Neutrophil (primary cell): ENCODE measurements around the gene KMT2C.
"Not testable (repeated sequence)": the region's sequence is repeated elsewhere in the genome, so short reads cannot be mapped to it uniquely, and the experiment has no call there.

Experiments
- H3K27ac ChIP-seq: fragments of 200-600 bp; sonication (generic); 2 replicates; pipeline ENCODE4 v1.5.1; 2016; ENCODE audit warnings: mild to moderate bottlenecking, moderate library complexity
- H3K27me3 ChIP-seq: fragments of 200-600 bp; sonication (generic); 2 replicates; pipeline ENCODE4 v1.6.0; 2016; ENCODE audit warnings: mild to moderate bottlenecking
- H3K36me3 ChIP-seq: fragments of 200-600 bp; sonication (generic); 2 replicates; pipeline ENCODE4 v1.5.1; 2017
- H3K4me1 ChIP-seq, 2 experiments: fragments of 200-600 bp in 1 of 2; sonication (generic) in 1 of 2; 1 replicate in 1 of 2; 2 replicates in 1 of 2; pipeline versions ENCODE4 v1.5.1 to v1.6.1; 2013 to 2016; ENCODE audit warnings: low read depth in 1 of 2, low read length in 1 of 2, mild to moderate bottlenecking in 1 of 2, moderate library complexity in 1 of 2; ENCODE audit not compliant: control insufficient read depth in 1 of 2, insufficient read depth in 1 of 2
- H3K4me3 ChIP-seq, 2 experiments: fragments of 200-600 bp in 1 of 2; sonication (generic) in 1 of 2; 1 replicate in 1 of 2; 2 replicates in 1 of 2; pipeline ENCODE4 v1.5.1; 2013 to 2016; ENCODE audit warnings: low read depth in 1 of 2, low read length in 1 of 2, mild to moderate bottlenecking in 1 of 2, moderate library complexity in 1 of 2
- H3K9me3 ChIP-seq: fragments of 200-600 bp; sonication (generic); 2 replicates; pipeline ENCODE4 v1.5.1; 2016
- TF ChIP-seq, protein P1 (sequence below): fragments of 200-600 bp; sonication (generic); IDR thresholded peaks from 2 replicates; pipeline ENCODE4 v1.5.1; 2016; ENCODE audit warnings: antibody characterized with exemption

Gene KMT2C

DNA sequence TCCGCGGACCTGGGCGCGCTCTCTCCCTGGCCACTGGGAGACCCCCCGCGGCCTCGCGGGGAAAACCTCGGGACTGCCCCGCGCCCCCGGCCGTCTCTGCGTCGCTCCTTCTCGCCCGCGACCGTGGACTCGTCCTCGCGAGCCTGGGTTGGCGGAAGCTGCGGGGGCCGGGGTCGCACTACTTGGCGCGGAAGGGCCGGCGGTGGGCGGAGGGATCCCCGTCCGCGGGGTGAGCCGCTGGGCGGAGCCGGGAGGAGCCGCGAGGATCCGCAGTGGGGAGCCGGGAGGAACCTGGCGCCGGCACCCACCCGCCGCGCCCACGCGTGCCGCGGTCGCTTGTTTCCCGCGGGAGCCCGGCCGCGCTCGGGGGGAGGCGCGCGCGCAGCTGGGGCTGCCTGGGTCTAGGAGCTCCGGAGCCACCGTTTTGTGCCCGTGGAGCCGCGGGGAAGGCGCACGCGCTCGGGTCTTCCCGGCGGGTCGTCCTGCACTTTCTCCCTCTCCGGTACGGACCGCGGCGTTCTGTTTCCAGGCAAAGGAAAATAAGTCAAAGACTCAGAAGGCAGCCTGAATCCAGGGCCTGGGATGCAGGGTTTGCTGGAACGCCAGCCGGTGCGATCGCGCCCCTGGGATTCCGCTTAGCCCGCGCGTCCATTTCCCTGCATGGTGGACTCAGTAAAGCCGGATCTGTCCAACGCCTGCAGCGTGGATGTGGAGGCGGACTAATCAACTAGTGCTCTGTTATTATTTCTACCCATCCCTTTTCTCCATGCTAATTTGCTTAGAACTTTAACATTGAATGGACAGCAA, 28.7 kb upstream of the KMT2C start:
- peaks cover 19 to 21% of the 10 kb centered on the region in 2 experiments for H3K4me1 ChIP-seq
- H3K9me3 ChIP-seq: no peaks in the 10 kb centered on the region
- H3K36me3 ChIP-seq: no peaks in the 10 kb centered on the region
- no peaks in the 10 kb centered on the region for H3K27me3 ChIP-seq
- peak overlapping the region; percentile 80 to 81 for H3K4me3 ChIP-seq
- H3K27ac ChIP-seq: peak overlapping the region; percentile 99
- TF ChIP-seq, protein P1, sequence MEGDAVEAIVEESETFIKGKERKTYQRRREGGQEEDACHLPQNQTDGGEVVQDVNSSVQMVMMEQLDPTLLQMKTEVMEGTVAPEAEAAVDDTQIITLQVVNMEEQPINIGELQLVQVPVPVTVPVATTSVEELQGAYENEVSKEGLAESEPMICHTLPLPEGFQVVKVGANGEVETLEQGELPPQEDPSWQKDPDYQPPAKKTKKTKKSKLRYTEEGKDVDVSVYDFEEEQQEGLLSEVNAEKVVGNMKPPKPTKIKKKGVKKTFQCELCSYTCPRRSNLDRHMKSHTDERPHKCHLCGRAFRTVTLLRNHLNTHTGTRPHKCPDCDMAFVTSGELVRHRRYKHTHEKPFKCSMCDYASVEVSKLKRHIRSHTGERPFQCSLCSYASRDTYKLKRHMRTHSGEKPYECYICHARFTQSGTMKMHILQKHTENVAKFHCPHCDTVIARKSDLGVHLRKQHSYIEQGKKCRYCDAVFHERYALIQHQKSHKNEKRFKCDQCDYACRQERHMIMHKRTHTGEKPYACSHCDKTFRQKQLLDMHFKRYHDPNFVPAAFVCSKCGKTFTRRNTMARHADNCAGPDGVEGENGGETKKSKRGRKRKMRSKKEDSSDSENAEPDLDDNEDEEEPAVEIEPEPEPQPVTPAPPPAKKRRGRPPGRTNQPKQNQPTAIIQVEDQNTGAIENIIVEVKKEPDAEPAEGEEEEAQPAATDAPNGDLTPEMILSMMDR: no peak

DNA sequence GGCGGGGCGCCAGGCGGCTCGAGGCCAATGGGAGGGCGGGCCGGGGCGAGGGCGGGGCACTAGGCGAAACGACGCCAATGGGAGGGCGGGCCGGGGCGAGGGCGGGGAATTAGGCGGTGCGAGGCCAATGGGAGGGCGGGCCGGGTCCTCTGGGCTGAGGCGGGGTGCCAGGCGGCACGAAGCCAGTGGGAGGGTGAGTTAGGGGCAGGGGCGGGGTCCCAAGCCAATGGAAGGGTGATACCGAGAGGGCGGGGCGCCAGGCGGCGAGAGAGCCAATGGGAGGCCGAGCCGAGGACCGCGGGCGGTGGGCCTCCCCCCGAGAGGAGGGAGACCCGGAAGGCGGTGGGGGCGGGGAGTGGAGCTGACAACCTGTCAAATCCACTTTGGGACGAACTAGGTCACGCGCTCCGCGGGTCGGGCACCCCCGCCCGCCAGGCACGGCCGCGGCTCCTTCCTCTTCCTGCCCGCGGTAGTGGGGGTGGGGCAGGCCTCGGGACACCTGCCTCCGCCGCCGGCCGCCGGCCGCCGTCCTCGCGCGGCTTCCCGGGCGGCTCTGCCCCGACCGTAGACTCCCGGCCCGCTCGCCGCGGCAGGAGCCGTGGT, 28.0 kb upstream of the KMT2C start:
- Histone ChIP-seq H3K27me3 (no peaks in the 10 kb centered on the region), H3K9me3 (no peaks in the 10 kb centered on the region), H3K4me1 (peaks cover 19 to 21% of the 10 kb centered on the region in 2 experiments), H3K27ac (peak overlapping the region; percentile 99), H3K36me3 (no peaks in the 10 kb centered on the region), H3K4me3 (peak overlapping the region; percentile 80 to 89)
- TF ChIP-seq, protein P1: no peak

DNA sequence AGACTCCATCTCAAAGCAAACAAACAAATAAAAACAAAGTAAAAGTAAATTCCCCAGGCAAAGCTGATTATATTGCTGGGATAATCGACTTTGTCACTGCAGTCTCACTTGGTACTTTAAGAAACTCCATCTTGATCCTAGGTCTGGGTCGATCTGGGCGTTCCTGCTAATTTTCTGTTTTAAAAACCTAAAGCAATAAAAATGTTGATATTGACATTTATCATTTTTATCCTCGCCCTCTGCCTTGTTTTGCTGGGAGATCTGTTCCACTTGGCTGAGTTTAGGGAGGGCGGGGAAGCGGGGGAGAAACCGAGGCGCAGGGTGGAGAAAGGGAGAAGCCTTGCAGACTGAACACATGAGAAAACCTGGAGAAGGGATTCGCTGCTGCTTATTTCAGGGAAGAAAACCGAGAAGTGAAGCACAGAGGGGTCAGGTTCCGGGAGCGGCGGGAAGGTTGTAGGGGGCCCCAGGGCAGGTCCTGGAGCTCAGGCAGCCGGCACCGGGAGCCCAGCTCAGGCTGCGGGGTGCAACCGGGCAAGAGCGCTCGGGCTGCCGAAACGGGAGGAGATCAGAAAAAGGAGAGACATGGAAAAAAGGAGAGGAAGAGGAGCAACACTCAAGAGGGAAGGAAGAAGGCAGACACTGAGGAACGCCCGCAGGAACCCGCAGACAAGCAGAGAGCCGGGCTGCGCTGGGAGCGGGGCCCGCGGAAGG, 27.3 kb upstream of the KMT2C start:
- Histone ChIP-seq H3K27ac (peak overlapping the region; percentile 99), H3K4me1 (peaks cover 19 to 21% of the 10 kb centered on the region in 2 experiments)

DNA sequence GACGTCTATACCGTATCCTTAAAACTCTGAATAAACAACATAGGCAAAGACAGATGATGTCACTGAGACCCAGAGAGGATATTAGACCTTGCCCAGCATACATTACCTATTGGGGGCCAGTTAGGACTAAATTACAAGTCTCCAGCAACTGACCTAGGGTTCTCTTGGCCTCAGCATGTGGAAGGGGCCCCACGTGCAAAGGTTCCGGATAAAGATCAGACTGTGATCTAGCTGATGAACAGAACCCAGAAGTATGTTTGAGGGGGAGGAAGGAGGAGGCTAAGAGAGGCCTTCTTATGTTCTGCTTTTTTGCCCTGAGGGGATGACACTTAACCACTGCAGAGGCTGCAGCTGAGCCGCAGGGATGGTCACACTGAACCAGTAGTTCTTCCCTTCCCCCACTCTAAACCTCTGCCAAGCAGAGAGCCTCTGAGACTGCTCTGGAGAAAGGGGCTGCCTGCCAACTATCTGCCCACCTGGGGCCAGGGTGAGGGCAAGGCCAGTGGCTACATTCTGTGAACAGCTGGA, 24.0 kb upstream of the KMT2C start:
- Histone ChIP-seq H3K4me1 (peaks cover 12 to 14% of the 10 kb centered on the region in 2 experiments), H3K27ac (peak overlapping the region; percentile 24), H3K27me3 (no peaks in the 10 kb centered on the region), H3K4me3 (no peak overlapping the region), H3K9me3 (no peaks in the 10 kb centered on the region), H3K36me3 (no peaks in the 10 kb centered on the region)
- TF ChIP-seq, protein P1: no peak

More for the DNA sequence above, 27.3 kb upstream of the KMT2C start:
- Histone ChIP-seq H3K36me3 (no peaks in the 10 kb centered on the region), H3K27me3 (no peaks in the 10 kb centered on the region), H3K9me3 (no peaks in the 10 kb centered on the region), H3K4me3 (peak overlapping the region; percentile 80 to 89)
- TF ChIP-seq, protein P1: no peak

DNA sequence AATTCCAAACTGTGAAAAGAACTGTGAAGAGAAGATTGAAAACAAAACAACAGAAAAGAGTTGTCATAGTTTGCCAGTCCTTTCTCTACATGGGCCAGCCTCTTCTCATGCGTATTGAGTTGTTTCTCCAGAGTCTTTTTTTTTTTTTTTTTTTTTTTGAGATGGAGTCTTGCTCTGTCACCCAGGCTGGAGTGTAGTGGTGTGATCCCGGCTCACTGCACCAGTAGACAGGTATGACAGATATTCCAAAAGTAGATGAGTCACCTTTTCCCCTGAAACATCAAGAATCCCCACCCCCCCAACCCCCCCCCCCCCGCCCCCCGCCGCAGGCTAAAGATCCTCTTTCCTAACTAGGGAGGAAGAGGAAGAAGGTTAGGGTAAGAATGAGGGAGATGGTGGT, 15.6 kb upstream of the KMT2C start:
- Histone ChIP-seq H3K36me3 (no peaks in the 10 kb centered on the region), H3K27ac (peak overlapping the region; percentile 60), H3K4me3 (no peak overlapping the region), H3K27me3 (no peaks in the 10 kb centered on the region), H3K9me3 (no peaks in the 10 kb centered on the region), H3K4me1 (peaks cover 6 to 9% of the 10 kb centered on the region in 2 experiments)
- TF ChIP-seq, protein P1: no peak

DNA sequence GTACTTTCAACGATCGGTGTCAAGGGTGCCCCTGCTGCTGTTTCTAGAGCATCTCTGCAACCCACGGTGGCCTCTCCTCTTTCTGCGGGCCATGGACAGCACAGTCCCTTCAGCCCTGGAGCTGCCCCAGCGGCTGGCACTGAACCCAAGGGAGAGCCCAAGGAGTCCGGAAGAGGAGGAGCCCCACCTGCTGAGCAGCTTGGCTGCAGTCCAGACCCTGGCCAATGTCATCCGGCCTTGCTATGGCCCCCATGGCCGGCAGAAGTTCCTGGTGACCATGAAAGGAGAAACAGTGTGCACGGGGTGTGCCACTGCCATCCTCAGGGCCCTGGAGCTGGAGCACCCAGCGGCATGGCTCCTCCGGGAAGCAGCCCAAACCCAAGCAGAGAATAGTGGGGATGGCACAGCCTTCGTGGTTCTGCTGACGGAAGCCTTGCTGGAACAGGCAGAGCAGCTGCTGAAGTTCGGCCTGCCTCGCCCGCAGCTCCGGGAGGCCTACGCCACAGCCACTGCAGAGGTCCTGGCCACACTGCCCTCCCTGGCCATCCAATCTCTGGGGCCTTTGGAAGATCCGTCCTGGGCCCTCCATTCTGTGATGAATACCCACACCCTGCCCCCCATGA, 9.7 kb upstream of the KMT2C start:
- H3K4me1 ChIP-seq, H3K27ac ChIP-seq, H3K9me3 ChIP-seq, H3K27me3 ChIP-seq, H3K36me3 ChIP-seq, H3K4me3 ChIP-seq: not testable (repeated sequence)
